Ovary (tissue), 9 donors: ENCODE results near the gene PTPRA. TPM values are rescaled to one million over a fixed set of nuclear protein-coding genes. Genes with fewer than 3 reads are reported as not detected.
"Not testable (repeated sequence)": the region's sequence is repeated elsewhere in the genome, so short reads cannot be mapped to it uniquely, and the experiment has no call there.

Experiments
- DNase-seq, 5 donors: peaks; one replicate each; pipeline ENCODE4 v3.0.0-alpha.2; 2019 to 2020
- H3K27ac ChIP-seq, 2 donors: fragments of 200-600 bp; one replicate each; pipeline versions ENCODE4 v1.5.1 to v1.8.0; 2019 to 2022
- H3K27me3 ChIP-seq: fragments of 200-600 bp; one replicate; pipeline ENCODE4 v1.8.0; 2022
- H3K36me3 ChIP-seq: fragments of 200-600 bp; sonication (generic); one replicate; pipeline ENCODE4 v1.5.1; 2019
- H3K4me1 ChIP-seq: one replicate; pipeline ENCODE4 v1.8.1; 2013; ENCODE audit warnings: mild to moderate bottlenecking, moderate library complexity; ENCODE audit not compliant: insufficient read depth
- H3K4me3 ChIP-seq: fragments of 200-600 bp; sonication (generic); one replicate; pipeline ENCODE4 v1.5.1; 2017
- H3K9me3 ChIP-seq, 2 donors: fragments of 200-600 bp in 1 of 2; sonication (generic) in 1 of 2; one replicate each; pipeline versions ENCODE4 v1.5.1 to v1.8.1; 2013 to 2019; ENCODE audit warnings: mild to moderate bottlenecking in 1 of 2, moderate library complexity in 1 of 2
- EP300 ChIP-seq: sonication (generic); formaldehyde crosslinking; IDR thresholded peaks from one replicate; pipeline ENCODE4 v1.6.1; 2017; ENCODE audit warnings: antibody characterized with exemption
- POLR2A ChIP-seq: fragments of 450-650 bp; IDR thresholded peaks from one replicate; pipeline ENCODE4 v1.6.1; 2017; ENCODE audit warnings: antibody characterized with exemption, mild to moderate bottlenecking, moderate library complexity
- WGBS, 3 donors: extraction: QIAGEN DNeasy Blood & Tissue Kit in 1 of 3; methylation state at CpG; one replicate each; pipeline versions ENCODE4 v1.1.5 to v1.1.7; 2013 to 2017; 5-methylcytosine and 5-hydroxymethylcytosine counted together
- intact Hi-C, 4 donors: fragments of 100-400 bp; cut with DNase I; formaldehyde crosslinking; loops; one replicate each; pipeline versions ENCODE4 v1.11.0 to v1.15.1; 2022 to 2023
- polyA plus RNA-seq, 2 donors: library from polyadenylated mRNA; stranded (reverse); fragments of 200-250 nt in 1 of 2; fragments of 350-450 nt in 1 of 2; fragmentation: Illumina TruSeq in 1 of 2; extraction: RNeasy Lipid Tissue Mini Kit (QIAGEN cat#74804) in 1 of 2; gene quantifications; one replicate each; pipeline ENCODE4 v1.2.3, GENCODE V29; 2013 to 2014
- total RNA-seq, 7 donors: library from RNA; depleted of rRNA in 2 of 7; stranded (reverse); fragments of >200 nt in 2 of 7; fragmentation: NEBNext Ultra II Directional in 3 of 7; extraction: Animal tissue kit (Norgen Biotek cat#: 25700) in 3 of 7; gene quantifications; one replicate each; pipeline versions ENCODE4 v1.1.0 to v1.2.4, GENCODE V29; 2016 to 2023
- TF ChIP-seq, protein P1 (sequence below), 3 donors: fragments of 450-650 bp in 2 of 3; fragments of 200-600 bp in 1 of 3; IDR thresholded peaks; one replicate each; pipeline versions ENCODE4 v1.5.1 to v1.8.0; 2016 to 2022; ENCODE audit warnings: antibody characterized with exemption in 3 of 3, mild to moderate bottlenecking in 1 of 3
- donor health status: DM: no; HTN: no; CAD: no; lungs with moderate emphysema.
- donor health status: DM: no; HTN: no; CAD: no.
- donor health status: Bipolar disorder and iron deficiency.
- donor health status: DM: yes; HTN: yes; CAD: no.
- donor health status: DM: no; HTN: no; CAD: no.
- donor health status: DM: yes; HTN: yes; CAD: no.

PTPRA gene
- total and polyA plus RNA-seq, 9 donors = 40.7 to 178 (median 71.8) TPM

DNA sequence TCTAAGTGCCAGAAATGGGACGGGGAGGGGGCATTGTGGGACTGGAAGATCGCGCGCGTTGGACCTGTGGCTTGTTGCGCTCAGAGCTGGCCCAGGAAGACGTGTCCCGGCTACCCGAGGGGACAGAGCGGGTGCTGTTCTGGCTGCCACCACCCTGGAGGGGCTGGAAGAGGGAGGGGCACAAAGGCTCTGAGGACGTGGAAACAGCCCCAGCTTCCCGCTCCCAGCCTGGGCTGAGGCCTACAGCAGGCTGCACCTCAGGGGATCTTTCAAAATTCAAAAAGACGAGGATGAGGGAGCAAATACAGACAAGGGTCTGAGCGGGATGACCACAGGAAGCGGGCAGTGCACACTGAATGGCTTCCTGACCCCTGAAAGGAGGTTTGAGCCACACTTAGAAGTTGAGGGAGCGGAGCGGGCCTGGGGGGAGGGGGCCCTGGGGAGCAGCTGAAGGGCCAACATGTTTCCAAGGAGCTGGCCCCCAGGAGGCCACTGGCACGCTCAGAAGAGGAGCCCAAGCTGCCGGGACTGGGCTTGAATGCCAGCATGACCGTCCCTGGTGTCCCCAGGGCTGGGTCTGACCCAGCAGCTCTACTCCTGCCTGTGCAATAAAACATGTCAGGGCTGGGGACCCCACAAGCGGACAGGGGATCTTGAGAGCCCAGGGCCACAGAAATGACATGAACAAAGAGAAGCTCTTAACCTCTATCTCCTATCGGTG, 199.4 kb downstream of the PTPRA start:
- no peaks in the 10 kb centered on the region for H3K27me3 ChIP-seq
- no peak for TF ChIP-seq POLR2A
- TF ChIP-seq, protein P1, sequence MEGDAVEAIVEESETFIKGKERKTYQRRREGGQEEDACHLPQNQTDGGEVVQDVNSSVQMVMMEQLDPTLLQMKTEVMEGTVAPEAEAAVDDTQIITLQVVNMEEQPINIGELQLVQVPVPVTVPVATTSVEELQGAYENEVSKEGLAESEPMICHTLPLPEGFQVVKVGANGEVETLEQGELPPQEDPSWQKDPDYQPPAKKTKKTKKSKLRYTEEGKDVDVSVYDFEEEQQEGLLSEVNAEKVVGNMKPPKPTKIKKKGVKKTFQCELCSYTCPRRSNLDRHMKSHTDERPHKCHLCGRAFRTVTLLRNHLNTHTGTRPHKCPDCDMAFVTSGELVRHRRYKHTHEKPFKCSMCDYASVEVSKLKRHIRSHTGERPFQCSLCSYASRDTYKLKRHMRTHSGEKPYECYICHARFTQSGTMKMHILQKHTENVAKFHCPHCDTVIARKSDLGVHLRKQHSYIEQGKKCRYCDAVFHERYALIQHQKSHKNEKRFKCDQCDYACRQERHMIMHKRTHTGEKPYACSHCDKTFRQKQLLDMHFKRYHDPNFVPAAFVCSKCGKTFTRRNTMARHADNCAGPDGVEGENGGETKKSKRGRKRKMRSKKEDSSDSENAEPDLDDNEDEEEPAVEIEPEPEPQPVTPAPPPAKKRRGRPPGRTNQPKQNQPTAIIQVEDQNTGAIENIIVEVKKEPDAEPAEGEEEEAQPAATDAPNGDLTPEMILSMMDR (IDR thresholded peaks at IDR 0.05) = no peak
- no peak for TF ChIP-seq EP300
- H3K9me3 ChIP-seq = no peaks in the 10 kb centered on the region
- intact Hi-C loops = no loop called here
- no peaks in the 10 kb centered on the region for H3K36me3 ChIP-seq
- H3K27ac ChIP-seq = no peak overlapping the region
- 73 to 83% (median 74%) methylated on average over 22 of the region's 22 CpGs for WGBS, 3 donors
- H3K4me3 ChIP-seq = no peak overlapping the region
- DNase-seq = no peak
- no peaks in the 10 kb centered on the region for H3K4me1 ChIP-seq

DNA sequence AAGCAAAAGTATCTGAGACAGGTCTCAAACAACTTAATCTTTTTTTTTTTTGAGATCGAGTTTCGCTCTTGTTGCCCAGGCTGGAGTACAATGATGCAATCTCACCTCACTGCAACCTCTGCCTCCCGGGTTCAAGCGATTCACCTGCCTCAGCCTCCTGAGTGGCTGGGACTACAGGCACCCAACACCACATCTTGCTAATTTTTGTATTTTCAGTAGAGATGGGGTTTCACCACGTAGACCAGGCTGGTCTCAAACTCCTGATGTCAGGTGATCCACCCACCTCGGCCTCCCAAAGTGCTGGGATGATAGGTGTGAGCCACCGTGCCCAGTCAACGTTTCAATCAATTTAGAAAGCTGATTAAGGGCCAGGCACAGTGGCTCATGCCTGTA, 200.0 kb downstream of the PTPRA start:
- DNase-seq, H3K4me1 ChIP-seq, H3K36me3 ChIP-seq, H3K27me3 ChIP-seq, H3K9me3 ChIP-seq, H3K4me3 ChIP-seq, H3K27ac ChIP-seq, intact Hi-C loops: not testable (repeated sequence)
- WGBS, 3 donors = 89 to 93% (median 90%) methylated on average over 8 of the region's 8 CpGs

DNA sequence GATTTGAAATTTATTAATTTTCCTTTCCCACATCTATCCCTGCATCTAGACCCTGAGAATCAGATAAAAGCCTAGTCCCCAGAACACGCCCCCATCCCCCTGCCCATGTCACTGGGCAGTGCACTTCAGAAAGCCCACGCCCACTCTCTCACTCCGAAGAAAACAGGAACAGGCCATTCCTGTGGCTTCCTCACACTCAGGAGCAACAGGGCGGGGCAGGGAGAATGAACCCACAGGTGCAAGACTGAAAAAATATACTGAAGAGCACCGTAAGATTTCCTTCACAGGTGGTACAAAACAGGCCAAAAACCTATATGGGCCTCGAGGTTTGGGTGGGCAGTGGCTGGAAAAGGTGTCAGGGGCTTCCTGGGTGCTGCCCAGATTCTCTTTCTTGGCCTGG, 201.5 kb downstream of the PTPRA start:
- TF ChIP-seq, protein P1 (IDR thresholded peaks at IDR 0.05) = no peak
- TF ChIP-seq POLR2A (no peak), EP300 (no peak)
- Histone ChIP-seq H3K27ac (no peak overlapping the region), H3K4me1 (no peaks in the 10 kb centered on the region), H3K4me3 (no peak overlapping the region), H3K36me3 (no peaks in the 10 kb centered on the region), H3K9me3 (no peaks in the 10 kb centered on the region), H3K27me3 (no peaks in the 10 kb centered on the region)
- DNase-seq = no peak
- intact Hi-C loops = no loop called here
- WGBS, 3 donors = 82 to 84% (median 84%) methylated on average over 6 of the region's 6 CpGs

DNA sequence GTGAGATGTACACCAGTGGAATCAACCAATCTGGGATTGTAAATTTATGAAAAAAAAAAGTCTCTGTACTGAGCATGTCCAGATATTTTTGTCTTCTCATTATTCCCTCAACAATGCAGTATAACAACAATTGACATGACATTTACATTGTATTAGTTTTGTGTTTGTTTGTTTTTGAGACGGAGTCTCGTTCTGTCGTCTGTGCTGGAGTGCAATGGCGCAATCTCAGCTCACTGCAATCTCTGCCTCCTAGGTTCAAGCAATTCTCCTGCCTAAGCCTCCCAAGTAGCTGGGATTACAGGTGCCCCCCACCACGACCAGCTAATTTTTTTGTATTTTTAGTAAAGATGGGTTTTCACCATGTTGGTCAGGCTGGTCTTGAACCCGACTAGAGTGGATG, 202.0 kb downstream of the PTPRA start:
- H3K9me3 ChIP-seq, H3K36me3 ChIP-seq, DNase-seq, H3K4me1 ChIP-seq, H3K4me3 ChIP-seq, intact Hi-C loops, H3K27me3 ChIP-seq, H3K27ac ChIP-seq: not testable (repeated sequence)
- 74 to 86% (median 77%) methylated on average over 6 of the region's 6 CpGs for WGBS, 3 donors

DNA sequence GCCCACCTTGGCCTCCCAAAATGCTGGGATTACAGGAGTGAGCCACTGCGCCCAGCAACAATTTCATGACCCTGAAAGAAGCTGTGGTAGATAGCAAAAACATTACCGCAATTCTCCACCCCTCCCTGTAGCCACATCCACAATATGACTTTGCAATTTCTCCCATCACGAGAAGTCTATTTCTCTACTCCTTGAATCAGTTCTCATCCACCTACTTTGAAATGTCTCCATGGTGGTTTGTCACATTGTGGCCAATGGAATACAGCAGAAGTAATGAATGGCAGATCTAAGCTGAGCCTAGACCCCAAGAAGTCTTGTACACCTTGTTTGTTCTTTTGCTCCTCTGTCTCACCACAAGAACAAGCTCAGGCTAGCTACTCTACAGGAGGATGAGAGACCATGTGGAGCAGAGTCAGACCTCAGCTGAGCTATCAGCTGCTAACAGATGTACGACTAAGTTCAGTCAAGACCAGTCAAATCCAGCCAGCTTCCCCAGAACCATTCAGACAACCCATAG, 204.4 kb downstream of the PTPRA start:
- TF ChIP-seq EP300 (no peak), POLR2A (no peak)
- TF ChIP-seq, protein P1 (IDR thresholded peaks at IDR 0.05) = no peak
- Histone ChIP-seq H3K27ac (no peak overlapping the region), H3K4me1 (peaks cover 7% of the 10 kb centered on the region), H3K4me3 (no peak overlapping the region), H3K36me3 (no peaks in the 10 kb centered on the region), H3K9me3 (no peaks in the 10 kb centered on the region), H3K27me3 (no peaks in the 10 kb centered on the region)
- intact Hi-C loops = no loop called here
- 82 to 87% (median 84%) methylated on average over 4 of the region's 4 CpGs for WGBS, 3 donors
- no peak for DNase-seq
